ENCODE results near the gene ST8SIA5.

DNA sequence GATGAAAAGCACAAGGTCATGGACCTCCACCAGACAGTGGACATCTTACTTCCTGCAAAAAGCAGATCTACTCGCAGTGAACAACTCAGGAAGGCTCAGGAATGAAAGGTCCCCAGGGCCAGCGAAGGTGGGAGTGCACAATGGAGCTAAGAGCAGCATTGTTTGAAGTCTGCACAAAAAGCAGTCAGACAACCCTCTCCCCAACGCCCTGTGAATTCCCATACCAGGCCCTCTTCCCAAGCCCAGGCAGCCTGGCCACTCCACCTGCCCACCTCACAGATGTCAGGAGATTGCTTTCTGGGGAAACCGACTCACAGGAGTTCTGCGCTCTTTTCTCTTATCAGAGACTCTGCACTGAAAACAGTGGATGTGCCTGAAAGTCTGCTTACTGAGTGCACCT, 34.8 kb downstream of the ST8SIA5 start:
- TF ChIP-seq, protein P1, sequence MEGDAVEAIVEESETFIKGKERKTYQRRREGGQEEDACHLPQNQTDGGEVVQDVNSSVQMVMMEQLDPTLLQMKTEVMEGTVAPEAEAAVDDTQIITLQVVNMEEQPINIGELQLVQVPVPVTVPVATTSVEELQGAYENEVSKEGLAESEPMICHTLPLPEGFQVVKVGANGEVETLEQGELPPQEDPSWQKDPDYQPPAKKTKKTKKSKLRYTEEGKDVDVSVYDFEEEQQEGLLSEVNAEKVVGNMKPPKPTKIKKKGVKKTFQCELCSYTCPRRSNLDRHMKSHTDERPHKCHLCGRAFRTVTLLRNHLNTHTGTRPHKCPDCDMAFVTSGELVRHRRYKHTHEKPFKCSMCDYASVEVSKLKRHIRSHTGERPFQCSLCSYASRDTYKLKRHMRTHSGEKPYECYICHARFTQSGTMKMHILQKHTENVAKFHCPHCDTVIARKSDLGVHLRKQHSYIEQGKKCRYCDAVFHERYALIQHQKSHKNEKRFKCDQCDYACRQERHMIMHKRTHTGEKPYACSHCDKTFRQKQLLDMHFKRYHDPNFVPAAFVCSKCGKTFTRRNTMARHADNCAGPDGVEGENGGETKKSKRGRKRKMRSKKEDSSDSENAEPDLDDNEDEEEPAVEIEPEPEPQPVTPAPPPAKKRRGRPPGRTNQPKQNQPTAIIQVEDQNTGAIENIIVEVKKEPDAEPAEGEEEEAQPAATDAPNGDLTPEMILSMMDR (IDR thresholded peaks at IDR 0.05) = no peak
- no peak for TF ChIP-seq POLR2AphosphoS5 (IDR thresholded peaks at IDR 0.05)

Measured in sigmoid colon (tissue), 4 donors.